Activated naive CD8-positive, alpha-beta T cell treated with anti-CD3 and anti-CD28 coated beads, Interleukin-2, amount 50 U/mL, for 24 hours (primary cell): ENCODE measurements around the gene MRTFA.

ENCODE experiments used
- ATAC-seq: fragments of 150-1000 bp; cut with Tn5 transposase; one replicate; pipeline ENCODE4 v1.10.0; 2021
- DNase-seq: peaks from one replicate; pipeline ENCODE4 v3.0.0; 2021
- H3K27ac Mint-ChIP-seq: one replicate; pipeline ENCODE4 v1.8.0; 2021; ENCODE audit warnings: mild to moderate bottlenecking, mixed read lengths
- H3K27me3 Mint-ChIP-seq: one replicate; pipeline ENCODE4 v1.8.0; 2021; ENCODE audit warnings: mixed read lengths
- H3K36me3 Mint-ChIP-seq: one replicate; pipeline ENCODE4 v1.8.0; 2021; ENCODE audit warnings: low read depth, mixed read lengths
- H3K4me1 Mint-ChIP-seq: one replicate; pipeline ENCODE4 v1.8.0; 2021; ENCODE audit warnings: mixed read lengths
- H3K4me3 Mint-ChIP-seq: one replicate; pipeline ENCODE4 v1.8.0; 2021; ENCODE audit warnings: mild to moderate bottlenecking, moderate library complexity, mixed read lengths
- H3K9me3 Mint-ChIP-seq: one replicate; pipeline ENCODE4 v1.8.0; 2021; ENCODE audit warnings: mixed read lengths

The MRTFA gene

DNA sequence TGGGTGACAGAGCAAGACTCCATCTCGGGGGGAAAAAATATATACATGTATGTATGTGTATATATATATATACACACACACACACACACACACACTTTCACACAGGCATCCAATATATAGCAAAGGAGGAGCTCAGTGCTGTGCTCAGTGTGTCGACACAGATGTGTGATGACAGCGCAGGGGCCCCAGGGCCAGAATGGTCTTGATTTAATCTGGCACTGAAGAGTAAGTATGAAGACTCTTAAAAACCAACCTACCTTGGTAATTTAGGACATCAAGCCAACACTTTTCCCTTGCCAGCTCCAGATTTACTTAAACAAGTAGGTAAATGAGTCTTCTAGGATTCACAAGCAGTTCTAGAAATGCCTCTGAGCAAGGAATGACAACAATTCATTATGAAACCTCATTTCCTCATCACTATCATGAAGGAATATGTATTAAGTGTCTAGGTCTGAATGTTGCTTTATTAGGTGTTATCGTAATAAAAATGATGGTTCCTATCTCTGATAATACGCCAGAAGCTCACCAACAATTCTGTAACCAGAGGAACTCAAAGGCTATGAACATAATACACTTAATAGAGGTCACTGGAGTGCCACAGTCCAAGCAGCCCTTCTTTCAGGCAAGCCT lies 194.6 kb downstream of the MRTFA start:
- H3K36me3 Mint-ChIP-seq = peaks cover 24% of the 10 kb centered on the region
- DNase-seq = no peak
- no peaks in the 10 kb centered on the region for H3K27me3 Mint-ChIP-seq
- H3K4me3 Mint-ChIP-seq = no peak overlapping the region
- no peak overlapping the region for H3K27ac Mint-ChIP-seq
- no peaks in the 10 kb centered on the region for H3K9me3 Mint-ChIP-seq
- ATAC-seq = no peak
- H3K4me1 Mint-ChIP-seq = peaks cover 72% of the 10 kb centered on the region

DNA sequence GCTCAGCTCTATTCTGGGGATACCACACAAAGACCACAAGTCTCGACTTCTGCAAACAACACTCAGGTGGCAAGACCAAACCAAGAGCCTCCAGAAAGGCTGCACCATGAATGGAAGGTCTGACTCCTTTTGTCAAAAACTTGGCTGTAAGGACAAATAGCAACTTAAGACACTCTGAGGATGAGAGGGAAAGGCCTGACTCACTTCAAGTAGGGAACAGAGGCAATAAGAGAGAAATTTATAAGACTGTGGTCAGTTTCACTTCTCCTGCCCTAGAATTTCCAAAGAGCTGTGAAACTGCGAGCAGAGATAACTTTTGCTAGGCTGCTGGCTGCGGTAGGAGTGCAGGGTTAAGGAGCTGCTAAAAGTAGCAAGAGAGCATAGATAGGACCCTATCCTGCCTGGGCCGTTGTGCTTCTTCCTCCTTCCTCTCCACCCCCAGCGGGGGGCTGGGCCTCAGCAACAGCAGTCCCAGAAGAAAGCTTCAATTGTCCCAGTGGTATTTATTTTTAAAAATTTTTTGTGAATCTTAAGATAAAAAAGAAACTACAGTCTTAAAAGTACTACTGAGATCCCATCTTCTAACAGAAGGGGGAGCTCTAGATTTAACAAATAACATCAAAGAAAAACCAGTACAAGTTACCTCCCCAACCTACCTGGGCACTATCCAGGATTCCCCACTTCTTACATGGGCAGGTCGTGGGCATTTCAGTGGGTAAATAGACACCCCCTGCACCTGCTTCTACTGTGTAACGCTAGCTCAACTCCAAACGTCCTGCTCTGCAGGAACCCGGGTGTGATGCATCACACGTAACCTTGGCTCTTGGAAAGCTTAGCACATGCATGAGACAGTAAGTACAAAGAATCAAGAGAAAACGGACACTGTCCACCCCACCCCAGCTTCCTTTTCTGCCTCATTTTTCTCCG lies 199.8 kb downstream of the MRTFA start:
- Mint-ChIP-seq H3K27ac (peak overlapping the region; percentile 86), H3K9me3 (no peaks in the 10 kb centered on the region), H3K4me3 (peak overlapping the region; percentile 60), H3K4me1 (peaks cover 81% of the 10 kb centered on the region), H3K27me3 (no peaks in the 10 kb centered on the region), H3K36me3 (peaks cover 13% of the 10 kb centered on the region)
- DNase-seq (peak; percentile 19), ATAC-seq (peak; percentile 85)

DNA sequence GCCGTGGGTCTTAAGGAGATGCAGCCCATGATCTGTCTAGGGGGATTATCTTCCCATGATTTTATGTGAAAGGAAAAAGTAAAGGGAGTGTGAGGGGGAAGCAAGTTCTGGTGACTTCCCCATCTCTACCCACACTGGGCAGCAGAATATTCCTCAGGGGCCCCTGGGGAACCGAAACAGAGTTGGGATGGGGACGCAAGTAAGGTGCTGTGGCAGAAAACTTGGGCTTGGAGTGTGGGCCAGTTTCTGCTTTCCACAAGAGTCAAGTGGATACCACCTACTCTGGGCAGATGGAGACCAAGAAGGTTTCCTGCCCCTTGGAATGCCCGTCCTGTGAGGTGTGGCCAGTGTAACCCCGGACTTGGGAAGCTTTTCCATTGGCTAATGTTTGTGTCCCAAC lies 201.8 kb downstream of the MRTFA start:
- DNase-seq (no peak), ATAC-seq (no peak)
- no peaks in the 10 kb centered on the region for H3K9me3 Mint-ChIP-seq
- peaks cover 65% of the 10 kb centered on the region for H3K4me1 Mint-ChIP-seq
- peaks cover 17% of the 10 kb centered on the region for H3K36me3 Mint-ChIP-seq
- no peak overlapping the region for H3K4me3 Mint-ChIP-seq
- no peaks in the 10 kb centered on the region for H3K27me3 Mint-ChIP-seq
- H3K27ac Mint-ChIP-seq = no peak overlapping the region

DNA sequence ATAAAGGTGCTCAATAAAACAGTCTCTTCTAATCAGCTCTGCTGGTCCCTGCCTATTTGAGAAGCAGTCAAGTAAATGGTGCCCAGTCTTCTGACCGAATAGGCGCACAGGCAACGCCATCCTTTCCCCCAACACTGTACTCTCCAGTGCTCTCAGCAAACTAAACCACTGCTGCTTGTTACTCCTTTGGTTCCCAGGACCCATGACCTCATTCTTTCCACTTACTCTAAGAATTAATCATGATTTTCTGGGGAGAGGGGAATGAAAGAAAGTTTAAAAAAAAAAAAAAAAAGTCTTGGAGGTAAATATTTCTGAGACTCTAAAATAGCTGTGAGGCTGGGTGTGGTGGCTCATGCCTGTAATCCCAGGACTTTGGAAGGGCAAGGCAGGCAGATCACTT lies 202.4 kb downstream of the MRTFA start:
- Mint-ChIP-seq H3K27me3 (no peaks in the 10 kb centered on the region), H3K27ac (no peak overlapping the region), H3K4me1 (peaks cover 62% of the 10 kb centered on the region), H3K9me3 (no peaks in the 10 kb centered on the region), H3K36me3 (peaks cover 23% of the 10 kb centered on the region), H3K4me3 (no peak overlapping the region)
- DNase-seq (no peak), ATAC-seq (no peak)

DNA sequence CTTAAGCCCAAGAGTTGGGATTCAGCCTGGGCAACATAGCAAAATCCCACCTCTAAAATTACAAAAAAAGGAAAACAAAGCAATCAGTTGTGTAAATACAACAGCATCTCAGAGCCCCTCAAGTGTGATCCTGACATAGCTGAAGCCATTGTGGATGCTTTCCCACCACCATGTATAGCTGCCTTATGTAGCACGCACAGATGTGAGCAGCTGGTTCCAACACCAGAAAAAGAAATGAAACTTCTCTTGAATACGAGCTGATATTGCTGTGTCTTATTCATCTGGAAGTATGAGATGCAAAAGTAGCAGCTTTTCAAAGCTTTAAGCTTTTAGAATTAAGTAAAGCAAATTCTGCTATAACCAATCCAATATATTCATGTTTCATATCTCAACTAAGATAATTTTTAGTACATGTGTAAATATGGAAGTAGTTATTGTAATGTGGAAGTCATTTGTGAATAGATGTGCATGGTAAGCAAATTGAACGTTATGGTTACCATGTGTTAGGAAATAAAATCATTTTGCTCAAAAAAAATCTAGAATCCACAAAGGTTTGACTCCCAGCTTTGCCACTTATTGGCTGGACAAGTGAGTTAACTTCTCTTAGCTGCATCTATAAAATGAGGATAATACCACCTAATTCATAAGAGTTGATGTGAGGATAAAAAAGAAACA lies 203.0 kb downstream of the MRTFA start:
- H3K27me3 Mint-ChIP-seq = no peaks in the 10 kb centered on the region
- no peak for ATAC-seq
- peaks cover 27% of the 10 kb centered on the region for H3K36me3 Mint-ChIP-seq
- no peak for DNase-seq
- H3K4me1 Mint-ChIP-seq = peaks cover 59% of the 10 kb centered on the region
- no peak overlapping the region for H3K27ac Mint-ChIP-seq
- no peaks in the 10 kb centered on the region for H3K9me3 Mint-ChIP-seq
- H3K4me3 Mint-ChIP-seq = no peak overlapping the region

DNA sequence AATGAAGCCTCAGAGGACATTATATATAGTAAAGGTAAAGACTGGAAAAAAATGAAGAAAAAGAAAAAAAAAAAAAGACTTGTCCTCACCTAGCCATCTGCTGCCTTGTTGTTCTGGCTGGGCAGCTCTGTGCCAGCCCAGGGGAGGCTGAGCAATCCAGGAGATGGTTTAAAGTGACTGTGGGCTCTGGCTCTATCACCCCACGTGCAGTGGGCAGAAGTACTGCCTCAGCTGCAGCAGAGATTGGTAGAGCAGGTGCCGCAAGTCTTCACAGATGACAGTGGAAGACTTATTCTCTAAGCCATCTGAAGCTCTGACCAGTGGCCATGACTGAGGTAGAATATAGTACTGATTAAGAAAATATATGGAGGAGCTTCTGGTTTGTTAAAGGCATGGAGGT lies 203.9 kb downstream of the MRTFA start:
- Mint-ChIP-seq H3K27ac (no peak overlapping the region), H3K36me3 (peaks cover 27% of the 10 kb centered on the region), H3K9me3 (no peaks in the 10 kb centered on the region), H3K27me3 (no peaks in the 10 kb centered on the region), H3K4me1 (peaks cover 50% of the 10 kb centered on the region), H3K4me3 (no peak overlapping the region)
- no peak for DNase-seq
- ATAC-seq = no peak

DNA sequence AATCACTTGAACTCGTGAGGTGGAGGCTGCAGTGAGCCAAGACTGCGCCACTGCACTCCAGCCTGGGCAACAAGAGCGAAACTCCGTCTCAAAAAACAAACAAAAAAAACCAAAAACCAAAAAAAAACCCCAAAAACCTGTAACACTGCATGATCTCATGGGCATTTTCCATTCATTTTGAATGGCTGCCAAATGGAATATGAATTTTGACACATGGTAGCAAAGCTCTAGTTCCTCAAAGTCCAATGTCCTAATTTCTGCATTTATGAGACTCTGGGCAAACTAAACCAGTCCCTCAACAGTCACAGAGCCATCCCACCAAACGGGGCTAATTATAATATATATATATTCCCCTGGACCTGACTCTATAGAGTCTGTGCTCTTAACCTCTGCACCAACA lies 204.4 kb downstream of the MRTFA start:
- Mint-ChIP-seq H3K4me3 (no peak overlapping the region), H3K9me3 (no peaks in the 10 kb centered on the region), H3K4me1 (peaks cover 45% of the 10 kb centered on the region), H3K27ac (no peak overlapping the region), H3K27me3 (no peaks in the 10 kb centered on the region), H3K36me3 (peaks cover 27% of the 10 kb centered on the region)
- ATAC-seq = no peak
- no peak for DNase-seq

DNA sequence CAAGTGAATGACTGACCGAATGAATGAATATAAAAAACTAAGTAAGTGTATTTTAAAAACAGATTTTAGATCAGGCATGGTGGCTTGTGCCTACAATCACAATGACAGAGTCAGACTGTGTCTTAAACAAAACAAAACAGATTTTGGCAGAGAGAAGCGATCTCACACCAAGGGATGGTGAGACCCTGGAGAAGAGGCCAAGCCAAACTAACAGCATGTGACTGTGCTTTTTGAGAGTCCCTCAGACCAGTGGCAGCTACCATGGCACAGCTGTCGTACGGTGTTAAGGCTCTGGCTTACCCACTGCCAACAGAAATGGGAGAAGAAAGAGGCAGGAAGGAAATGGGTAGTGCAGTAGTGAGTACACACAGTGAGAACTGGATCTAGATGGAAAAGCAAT lies 205.5 kb downstream of the MRTFA start:
- ATAC-seq (no peak), DNase-seq (no peak)
- no peak overlapping the region for H3K27ac Mint-ChIP-seq
- peaks cover 33% of the 10 kb centered on the region for H3K4me1 Mint-ChIP-seq
- peaks cover 32% of the 10 kb centered on the region for H3K36me3 Mint-ChIP-seq
- H3K9me3 Mint-ChIP-seq = no peaks in the 10 kb centered on the region
- no peak overlapping the region for H3K4me3 Mint-ChIP-seq
- no peaks in the 10 kb centered on the region for H3K27me3 Mint-ChIP-seq

DNA sequence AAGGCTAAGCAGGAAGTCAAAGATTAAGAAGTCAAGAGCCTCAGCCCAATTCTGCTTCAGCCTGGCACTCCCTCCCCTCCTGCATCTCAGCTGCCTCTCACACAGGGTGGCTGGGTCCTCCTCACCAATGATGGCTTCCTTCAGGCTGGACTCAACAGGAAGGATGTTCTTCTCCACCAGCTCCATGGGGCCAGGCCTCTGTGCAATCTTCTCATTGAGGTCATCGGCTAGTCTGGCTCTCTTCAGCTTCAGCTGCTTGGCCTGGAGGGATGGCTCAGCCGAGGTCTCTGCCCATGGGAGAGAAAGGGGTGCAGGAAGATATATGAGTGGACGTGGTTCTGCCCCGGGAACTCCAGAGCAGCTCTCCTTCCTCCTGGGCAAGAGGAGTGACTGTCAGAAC lies 207.0 kb downstream of the MRTFA start:
- ATAC-seq (no peak), DNase-seq (no peak)
- no peaks in the 10 kb centered on the region for H3K27me3 Mint-ChIP-seq
- H3K4me3 Mint-ChIP-seq = no peak overlapping the region
- H3K27ac Mint-ChIP-seq = peak overlapping the region; percentile 49
- peaks cover 33% of the 10 kb centered on the region for H3K36me3 Mint-ChIP-seq
- peaks cover 18% of the 10 kb centered on the region for H3K4me1 Mint-ChIP-seq
- H3K9me3 Mint-ChIP-seq = no peaks in the 10 kb centered on the region

DNA sequence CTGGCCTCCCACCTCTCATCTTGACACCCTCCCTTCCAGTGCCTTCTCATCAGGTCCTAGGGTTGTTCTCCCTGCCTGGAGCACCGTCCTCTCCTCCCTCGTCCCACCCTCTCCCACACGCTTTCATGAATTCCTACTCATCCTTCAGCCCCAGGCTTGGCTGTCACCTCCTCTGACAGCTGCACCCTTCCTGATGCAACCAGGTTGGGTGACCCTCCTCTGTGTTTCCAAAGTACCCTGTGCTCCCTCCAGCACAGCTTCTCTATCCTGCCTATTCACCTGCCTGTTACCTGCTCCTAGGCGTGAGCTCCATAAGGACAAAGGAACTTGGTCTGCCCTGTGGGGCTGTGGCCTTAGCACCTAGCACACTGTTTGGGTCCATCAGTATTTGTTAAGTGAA lies 207.7 kb downstream of the MRTFA start:
- Mint-ChIP-seq H3K27me3 (no peaks in the 10 kb centered on the region), H3K4me1 (peaks cover 11% of the 10 kb centered on the region), H3K4me3 (no peak overlapping the region), H3K9me3 (no peaks in the 10 kb centered on the region), H3K27ac (peak overlapping the region; percentile 64), H3K36me3 (peaks cover 27% of the 10 kb centered on the region)
- no peak for DNase-seq
- ATAC-seq = no peak

DNA sequence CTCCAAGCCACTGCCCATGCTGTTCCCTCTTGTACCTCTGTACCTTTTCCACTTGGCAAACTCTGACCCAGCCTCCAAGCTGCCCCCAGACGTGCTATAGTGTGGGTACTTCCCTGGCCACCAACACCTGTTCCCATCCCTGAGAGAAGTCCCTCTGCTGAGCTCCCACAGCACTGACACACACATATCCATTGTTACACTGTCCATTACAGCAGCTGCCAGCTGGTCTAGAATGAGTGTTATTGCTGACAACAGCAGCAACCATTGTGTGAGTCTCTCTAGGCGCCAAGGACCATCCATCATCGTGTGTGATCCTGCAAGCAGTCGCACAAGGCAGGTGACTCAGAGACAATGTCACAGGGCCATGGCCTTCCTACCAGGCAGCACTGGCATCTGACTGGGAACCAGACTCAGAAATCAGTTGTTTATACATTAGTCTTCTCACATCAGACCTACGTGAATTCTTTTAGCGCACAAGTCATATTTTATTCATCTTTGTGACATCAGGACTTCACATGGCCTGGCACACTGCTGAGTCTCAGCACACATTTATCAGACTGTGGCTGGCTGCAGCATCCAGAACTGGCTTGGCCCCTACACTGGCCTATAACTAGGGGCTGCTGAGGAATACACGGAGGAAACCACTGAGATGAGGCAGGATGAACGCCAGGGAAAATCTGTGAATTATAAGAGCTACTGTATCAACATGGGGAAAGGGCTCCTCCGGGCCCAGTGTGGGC lies 209.8 kb downstream of the MRTFA start:
- Mint-ChIP-seq H3K4me3 (no peak overlapping the region), H3K27ac (peak overlapping the region; percentile 51), H3K27me3 (no peaks in the 10 kb centered on the region), H3K4me1 (peaks cover 5% of the 10 kb centered on the region), H3K36me3 (peaks cover 38% of the 10 kb centered on the region), H3K9me3 (no peaks in the 10 kb centered on the region)
- DNase-seq (no peak), ATAC-seq (no peak)

DNA sequence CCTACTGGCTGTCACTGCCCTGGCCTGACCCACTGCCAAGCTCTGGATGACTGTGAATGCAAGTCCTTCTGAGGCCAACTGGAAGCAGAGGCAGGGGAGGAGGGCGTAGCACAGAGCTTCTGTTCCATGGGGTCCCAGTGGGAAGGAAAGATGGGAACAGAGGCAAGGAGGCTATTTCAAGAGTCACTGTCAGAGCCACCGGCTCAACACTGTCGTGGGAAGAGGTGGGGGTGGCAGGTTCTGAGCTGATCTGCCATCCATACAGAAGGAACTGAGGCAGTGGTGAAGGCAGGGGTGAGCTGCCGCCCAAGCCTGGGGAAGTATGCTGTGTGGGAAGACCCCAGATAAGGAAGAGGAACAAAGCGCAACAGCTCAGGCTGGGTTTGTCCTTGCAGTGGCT lies 211.4 kb downstream of the MRTFA start:
- Mint-ChIP-seq H3K27me3 (no peaks in the 10 kb centered on the region), H3K36me3 (peaks cover 35% of the 10 kb centered on the region), H3K4me1 (peaks cover 5% of the 10 kb centered on the region), H3K4me3 (no peak overlapping the region), H3K27ac (no peak overlapping the region), H3K9me3 (no peaks in the 10 kb centered on the region)
- ATAC-seq = no peak
- DNase-seq = no peak

DNA sequence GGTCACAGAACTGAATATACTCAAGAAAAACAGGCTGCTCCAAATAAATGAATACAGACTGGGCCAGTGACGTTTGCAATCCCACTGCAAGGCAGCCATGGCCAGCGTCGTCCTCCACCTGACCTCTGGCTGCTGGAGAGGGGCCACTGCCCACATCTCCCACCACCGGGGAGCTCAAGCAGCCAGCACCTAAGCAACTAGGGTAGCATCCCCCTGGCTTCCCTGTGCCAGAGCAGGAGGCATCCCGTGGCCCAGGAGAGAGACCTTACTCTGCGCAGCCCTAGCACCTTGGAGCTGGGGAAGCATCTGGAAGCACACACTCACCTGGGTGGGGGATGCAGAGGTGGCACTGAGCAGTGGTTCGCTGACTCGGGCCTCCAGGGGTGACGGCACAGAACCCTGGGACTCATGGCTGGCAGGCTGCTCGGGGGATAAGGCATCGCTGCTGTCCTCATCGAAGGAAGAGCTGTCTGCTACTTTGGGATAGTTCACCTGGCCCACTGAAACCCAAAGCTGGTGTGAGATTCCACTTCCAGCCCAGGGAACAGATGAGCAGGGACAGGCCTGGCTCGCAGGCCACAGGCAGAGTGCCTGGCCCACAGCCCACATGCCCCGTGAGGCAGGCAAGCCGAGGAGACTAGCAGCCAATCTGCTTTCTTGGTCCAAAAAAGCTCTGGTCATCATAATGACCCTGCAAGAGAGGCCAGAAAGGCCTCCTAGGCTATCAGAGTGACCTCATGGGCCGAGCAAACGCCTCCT lies 212.5 kb downstream of the MRTFA start:
- Mint-ChIP-seq H3K27ac (no peak overlapping the region), H3K9me3 (no peaks in the 10 kb centered on the region)

DNA sequence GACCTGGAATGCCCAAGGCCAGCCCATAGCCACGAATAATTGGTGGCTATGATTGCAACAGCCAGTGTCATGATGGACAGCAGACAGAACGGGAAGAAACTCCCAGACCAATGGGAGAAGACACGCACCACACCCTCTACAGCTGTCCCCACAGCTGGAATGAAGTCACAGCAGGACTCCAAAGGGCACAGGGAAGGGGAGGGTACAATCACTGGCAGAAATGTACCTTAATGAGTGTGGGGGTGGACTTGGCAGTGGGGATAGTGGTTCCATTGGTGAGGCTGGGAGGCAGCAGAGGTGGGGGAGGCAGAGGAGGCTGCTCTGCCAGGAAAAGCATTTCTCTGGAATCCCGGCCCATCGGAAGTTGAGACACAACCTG lies 213.2 kb downstream of the MRTFA start:
- ATAC-seq (no peak), DNase-seq (no peak)
- H3K36me3 Mint-ChIP-seq = peaks cover 24% of the 10 kb centered on the region
- no peak overlapping the region for H3K4me3 Mint-ChIP-seq
- H3K27ac Mint-ChIP-seq = no peak overlapping the region
- H3K9me3 Mint-ChIP-seq = no peaks in the 10 kb centered on the region
- H3K4me1 Mint-ChIP-seq = peaks cover 5% of the 10 kb centered on the region
- no peaks in the 10 kb centered on the region for H3K27me3 Mint-ChIP-seq

More for the DNA sequence above, 212.5 kb downstream of the MRTFA start:
- Mint-ChIP-seq H3K4me1 (peaks cover 5% of the 10 kb centered on the region), H3K4me3 (no peak overlapping the region), H3K36me3 (peaks cover 28% of the 10 kb centered on the region), H3K27me3 (no peaks in the 10 kb centered on the region)
- no peak for ATAC-seq
- no peak for DNase-seq
